GM21723 (cell line): ENCODE results near the gene PLPP3.

Source experiments
- ATAC-seq: cut with Tn5 transposase; IDR thresholded peaks from one replicate; pipeline ENCODE4 v1.9.1; 2021; ENCODE audit warnings: mild to moderate bottlenecking, moderate library complexity; ENCODE audit not compliant: unreplicated experiment

PLPP3 gene

GRCh38 chr1:56464294-56464693 lies 115.1 kb downstream of the PLPP3 start:
- ATAC-seq, result no peak

- ATAC-seq, result no peak
Measured at GRCh38 chr1:56463376-56463775, 116.0 kb downstream of the PLPP3 start.

- no peak for ATAC-seq
Measured at GRCh38 chr1:56462209-56462608, 117.2 kb downstream of the PLPP3 start.

GRCh38 chr1:56461158-56462127 lies 117.9 kb downstream of the PLPP3 start:
- ATAC-seq, result no peak

- no peak for ATAC-seq
Measured at GRCh38 chr1:56459260-56459659, 120.1 kb downstream of the PLPP3 start.

- ATAC-seq, result no peak
Measured at GRCh38 chr1:56457756-56458375, 121.5 kb downstream of the PLPP3 start.

- ATAC-seq, result no peak
Measured at GRCh38 chr1:56456435-56457101, 122.8 kb downstream of the PLPP3 start.

- ATAC-seq, result no peak
Measured at GRCh38 chr1:56453417-56454078, 125.8 kb downstream of the PLPP3 start.

GRCh38 chr1:56453016-56453415 lies 126.3 kb downstream of the PLPP3 start:
- no peak for ATAC-seq

- ATAC-seq, result no peak
Measured at GRCh38 chr1:56452027-56453011, 127.0 kb downstream of the PLPP3 start.

GRCh38 chr1:56451491-56451890 lies 127.9 kb downstream of the PLPP3 start:
- no peak for ATAC-seq

GRCh38 chr1:56450004-56450666 lies 129.2 kb downstream of the PLPP3 start:
- no peak for ATAC-seq

GRCh38 chr1:56448529-56449300 lies 130.6 kb downstream of the PLPP3 start:
- no peak for ATAC-seq

GRCh38 chr1:56447823-56448222 lies 131.5 kb downstream of the PLPP3 start:
- no peak for ATAC-seq

- ATAC-seq, result no peak
Measured at GRCh38 chr1:56446531-56447098, 132.7 kb downstream of the PLPP3 start.

GRCh38 chr1:56444960-56445646 lies 134.3 kb downstream of the PLPP3 start:
- ATAC-seq, result no peak
